SK-N-SH (cell line): ENCODE results near the gene DENR.

Experiments
- CTCF ChIP-seq: fragments of 200-600 bp; sonication (generic); IDR thresholded peaks from 2 replicates; pipeline ENCODE4 v1.6.1; 2017; ENCODE audit warnings: antibody characterized with exemption, mild to moderate bottlenecking, moderate library complexity
- EP300 ChIP-seq, 2 experiments: IDR thresholded peaks; 2 replicates each; pipeline versions ENCODE4 v1.4.0 to v1.6.1; 2012; ENCODE audit warnings: borderline replicate concordance in 1 of 2, low read depth in 1 of 2, low read length in 1 of 2
- EZH2phosphoT487 ChIP-seq: fragments of 200-600 bp; sonication (generic); IDR thresholded peaks from 2 replicates; pipeline ENCODE4 v1.6.1; 2017; ENCODE audit warnings: low read depth, mixed run types, mild to moderate bottlenecking, antibody characterized with exemption, moderate library complexity, borderline replicate concordance
- GATA2 ChIP-seq: sonication (generic); formaldehyde crosslinking; IDR thresholded peaks from 2 replicates; pipeline ENCODE4 v1.5.0; 2020; ENCODE audit warnings: mild to moderate bottlenecking, missing genetic modification reagents
- JUND ChIP-seq: IDR thresholded peaks from 2 replicates; pipeline ENCODE4 v1.4.0; 2012
- MAX ChIP-seq: IDR thresholded peaks from 2 replicates; pipeline ENCODE4 v1.4.0; 2012; ENCODE audit warnings: low read depth
- NFIC ChIP-seq: IDR thresholded peaks from 2 replicates; pipeline ENCODE4 v1.4.0; 2012; ENCODE audit warnings: borderline replicate concordance
- PBX3 ChIP-seq: IDR thresholded peaks from 2 replicates; pipeline ENCODE4; 2012
- POLR2AphosphoS5 ChIP-seq: IDR thresholded peaks from 2 replicates; pipeline ENCODE4 v1.6.1; 2012; ENCODE audit warnings: low read depth, low read length
- RCOR1 ChIP-seq: fragments of 150-350 bp; IDR thresholded peaks from 2 replicates; pipeline ENCODE4 v1.6.1; 2017; ENCODE audit warnings: antibody characterized with exemption, low read length
- TAF1 ChIP-seq: IDR thresholded peaks from 2 replicates; pipeline ENCODE4 v1.6.1; 2012; ENCODE audit warnings: low read depth, mild to moderate bottlenecking, low read length, moderate library complexity, borderline replicate concordance
- YY1 ChIP-seq: IDR thresholded peaks from 2 replicates; pipeline ENCODE4 v1.4.0; 2012; ENCODE audit warnings: low read depth, mild to moderate bottlenecking

- TF ChIP-seq YY1 (no peak), CTCF (no peak), POLR2AphosphoS5 (no peak), EZH2phosphoT487 (no peak), EP300 (IDR thresholded peaks at IDR 0.05; ENCODE audit: borderline replicate concordance in 1 of 2, low read depth in 1 of 2, low read length in 1 of 2) (no peak), JUND (no peak), TAF1 (no peak), RCOR1 (no peak), PBX3 (no peak), MAX (no peak), GATA2 (no peak), NFIC (no peak)
Measured at GRCh38 chr12:122732611-122733010, 20.0 kb upstream of the DENR start.
